Neural progenitor cell (in vitro differentiated cells): ENCODE results near the gene GOLGB1. TPM values are rescaled to one million over a fixed set of nuclear protein-coding genes. Genes with fewer than 3 reads are reported as not detected.

ENCODE experiments used
- DNase-seq: peaks from one replicate; pipeline ENCODE4 v3.0.0-alpha.2; 2016; ENCODE audit warnings: low spot score
- H2AFZ ChIP-seq: fragments of 200-600 bp; sonication (generic); replicated peaks from 2 replicates; pipeline ENCODE4 v1.6.1; 2016; ENCODE audit warnings: antibody characterized with exemption
- H3F3A ChIP-seq: fragments of 200-600 bp; sonication (generic); 2 replicates; pipeline ENCODE4 v1.6.1; 2016; ENCODE audit warnings: antibody characterized with exemption, low read depth
- H3K27ac ChIP-seq: fragments of 200-600 bp; sonication (generic); 2 replicates; pipeline ENCODE4 v1.5.1; 2016; ENCODE audit warnings: mild to moderate bottlenecking
- H3K27me3 ChIP-seq: fragments of 200-600 bp; sonication (generic); 2 replicates; pipeline ENCODE4 v1.6.1; 2016; ENCODE audit warnings: mild to moderate bottlenecking, moderate library complexity
- H3K36me3 ChIP-seq: fragments of 200-600 bp; sonication (generic); 2 replicates; pipeline ENCODE4 v1.5.1; 2016
- H3K4me1 ChIP-seq: fragments of 200-600 bp; sonication (generic); 2 replicates; pipeline ENCODE4 v1.6.1; 2016; ENCODE audit warnings: mixed run types
- H3K4me2 ChIP-seq: fragments of 200-600 bp; sonication (generic); 2 replicates; pipeline ENCODE4 v1.6.1; 2016
- H3K4me3 ChIP-seq: fragments of 200-600 bp; sonication (generic); 2 replicates; pipeline ENCODE4 v1.5.1; 2016
- H3K79me2 ChIP-seq: fragments of 200-600 bp; sonication (generic); 2 replicates; pipeline ENCODE4 v1.6.1; 2016; ENCODE audit warnings: low read depth
- H3K9ac ChIP-seq: fragments of 200-600 bp; sonication (generic); 2 replicates; pipeline ENCODE4 v1.6.1; 2016
- H3K9me3 ChIP-seq: fragments of 200-600 bp; sonication (generic); 2 replicates; pipeline ENCODE4 v1.5.1; 2016; ENCODE audit warnings: low read depth
- H4K20me1 ChIP-seq: fragments of 200-600 bp; sonication (generic); 2 replicates; pipeline ENCODE4 v1.6.1; 2016; ENCODE audit warnings: low read depth
- H3K27ac Mint-ChIP-seq: 3 replicates; pipeline ENCODE4 v1.8.0; 2021; ENCODE audit warnings: mixed read lengths
- H3K27me3 Mint-ChIP-seq: 2 replicates; pipeline ENCODE4 v1.8.0; 2022; ENCODE audit warnings: low read depth, mild to moderate bottlenecking, inconsistent platforms, moderate library complexity, mixed read lengths; ENCODE audit not compliant: insufficient read depth
- H3K36me3 Mint-ChIP-seq: 3 replicates; pipeline ENCODE4 v1.8.0; 2021; ENCODE audit warnings: mixed read lengths
- H3K4me1 Mint-ChIP-seq: 3 replicates; pipeline ENCODE4 v1.8.0; 2021; ENCODE audit warnings: mixed read lengths
- H3K4me3 Mint-ChIP-seq: 3 replicates; pipeline ENCODE4 v1.8.0; 2021; ENCODE audit warnings: mild to moderate bottlenecking, moderate library complexity, mixed read lengths
- H3K9me3 Mint-ChIP-seq: 3 replicates; pipeline ENCODE4 v1.8.0; 2020; ENCODE audit warnings: mixed read lengths
- CTCF ChIP-seq: fragments of 200-600 bp; sonication (generic); IDR thresholded peaks from 2 replicates; pipeline ENCODE4 v1.5.1; 2017; ENCODE audit warnings: antibody characterized with exemption, mild to moderate bottlenecking
- EZH2 ChIP-seq: fragments of 200-600 bp; sonication (generic); IDR thresholded peaks from 2 replicates; pipeline ENCODE4 v1.6.1; 2017; ENCODE audit warnings: antibody characterized with exemption, mild to moderate bottlenecking, moderate library complexity
- EZH2phosphoT487 ChIP-seq: fragments of 200-600 bp; sonication (generic); IDR thresholded peaks from 2 replicates; pipeline ENCODE4 v1.6.1; 2017; ENCODE audit warnings: antibody characterized with exemption
- total RNA-seq: library from RNA; depleted of rRNA; stranded (reverse); fragments of >200 nt; gene quantifications from 2 replicates; pipeline ENCODE4 v1.2.3, GENCODE V29; 2015; ENCODE audit warnings: low replicate concordance

GOLGB1 gene
- total RNA-seq, 1 donor from 2014 or later, result 52.5 TPM

DNA sequence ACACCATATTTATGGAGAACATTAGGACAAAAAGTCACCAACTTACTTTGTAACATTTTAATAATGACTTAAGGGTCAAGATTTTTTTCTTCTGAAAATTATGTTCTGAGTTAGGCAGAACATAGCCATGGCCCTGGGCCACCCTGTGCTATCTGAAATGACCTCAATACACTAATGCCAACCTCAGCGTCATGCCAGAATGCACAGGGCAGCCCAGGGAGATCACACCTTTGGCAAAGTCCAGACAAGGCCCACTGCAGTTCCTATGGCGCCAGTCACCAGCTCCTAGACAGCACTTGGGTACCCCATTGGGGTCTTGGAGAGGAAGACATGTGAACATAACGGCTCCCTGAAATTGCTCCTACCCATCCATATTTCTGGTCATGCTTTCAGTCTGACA, 121.9 kb downstream of the GOLGB1 start:
- no peaks in the 10 kb centered on the region for H4K20me1 ChIP-seq
- no peaks in the 10 kb centered on the region for H3F3A ChIP-seq
- H3K9me3 Mint-ChIP-seq, result no peaks in the 10 kb centered on the region
- H3K36me3 ChIP-seq, result no peaks in the 10 kb centered on the region
- H3K27ac Mint-ChIP-seq, result no peak overlapping the region
- H3K4me2 ChIP-seq, result no peak overlapping the region
- no peaks in the 10 kb centered on the region for H3K27me3 Mint-ChIP-seq
- no peaks in the 10 kb centered on the region for H3K4me1 Mint-ChIP-seq
- no peak overlapping the region for H3K4me3 Mint-ChIP-seq
- TF ChIP-seq CTCF (no peak), EZH2 (no peak), EZH2phosphoT487 (no peak)
- H3K4me1 ChIP-seq, result peaks cover 7% of the 10 kb centered on the region
- no peak overlapping the region for H3K27ac ChIP-seq
- H3K9ac ChIP-seq, result no peak overlapping the region
- H3K36me3 Mint-ChIP-seq, result no peaks in the 10 kb centered on the region
- no peak overlapping the region for H3K4me3 ChIP-seq
- H3K9me3 ChIP-seq, result no peaks in the 10 kb centered on the region
- no peak overlapping the region for H2AFZ ChIP-seq
- no peaks in the 10 kb centered on the region for H3K27me3 ChIP-seq
- H3K79me2 ChIP-seq, result no peaks in the 10 kb centered on the region
- DNase-seq, result no peak

GRCh38 chr3:121627211-121627610, 122.3 kb downstream of the GOLGB1 start:
- DNase-seq, result no peak
- Mint-ChIP-seq H3K4me1 (no peaks in the 10 kb centered on the region), H3K9me3 (no peaks in the 10 kb centered on the region), H3K27me3 (no peaks in the 10 kb centered on the region), H3K27ac (no peak overlapping the region), H3K4me3 (no peak overlapping the region), H3K36me3 (no peaks in the 10 kb centered on the region)
- Histone ChIP-seq H3K79me2 (no peaks in the 10 kb centered on the region), H3K27me3 (no peaks in the 10 kb centered on the region), H4K20me1 (no peaks in the 10 kb centered on the region), H3K9me3 (no peaks in the 10 kb centered on the region), H3K4me2 (no peak overlapping the region), H3K4me3 (no peak overlapping the region), H2AFZ (no peak overlapping the region), H3F3A (no peaks in the 10 kb centered on the region), H3K27ac (no peak overlapping the region), H3K4me1 (peaks cover 7% of the 10 kb centered on the region), H3K9ac (no peak overlapping the region), H3K36me3 (no peaks in the 10 kb centered on the region)
- TF ChIP-seq EZH2phosphoT487 (no peak), CTCF (no peak), EZH2 (no peak)

DNA sequence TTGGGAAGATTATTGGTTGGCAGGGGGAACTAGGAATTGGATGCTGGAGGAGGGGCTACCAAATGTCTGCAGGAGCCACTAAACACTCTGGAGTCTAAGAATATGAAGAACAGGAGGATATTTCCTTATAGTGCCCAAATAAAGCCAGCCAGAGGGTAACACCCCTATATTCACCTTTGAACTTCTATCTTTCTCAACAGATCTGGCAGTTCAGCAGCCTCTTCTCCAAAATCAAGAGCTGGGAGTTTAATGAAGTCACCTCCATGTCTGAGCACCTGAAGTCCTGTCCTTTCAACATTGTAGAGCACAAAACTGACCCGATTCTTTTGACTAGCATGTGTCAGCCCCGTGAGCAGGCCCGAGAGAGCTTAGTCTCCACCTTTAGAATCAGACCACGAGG, 123.0 kb downstream of the GOLGB1 start:
- Histone ChIP-seq H3K27ac (no peak overlapping the region), H3K27me3 (no peaks in the 10 kb centered on the region), H4K20me1 (no peaks in the 10 kb centered on the region), H3K4me1 (peaks cover 7% of the 10 kb centered on the region), H3K79me2 (no peaks in the 10 kb centered on the region), H3K4me3 (no peak overlapping the region), H3K9me3 (no peaks in the 10 kb centered on the region), H3K36me3 (no peaks in the 10 kb centered on the region), H2AFZ (no peak overlapping the region), H3F3A (no peaks in the 10 kb centered on the region), H3K9ac (no peak overlapping the region), H3K4me2 (no peak overlapping the region)
- H3K4me3 Mint-ChIP-seq, result no peak overlapping the region
- H3K36me3 Mint-ChIP-seq, result no peaks in the 10 kb centered on the region
- H3K27ac Mint-ChIP-seq, result no peak overlapping the region
- no peaks in the 10 kb centered on the region for H3K9me3 Mint-ChIP-seq
- TF ChIP-seq CTCF (no peak), EZH2phosphoT487 (no peak), EZH2 (no peak)
- H3K4me1 Mint-ChIP-seq, result no peaks in the 10 kb centered on the region
- no peak for DNase-seq
- no peaks in the 10 kb centered on the region for H3K27me3 Mint-ChIP-seq
